CD4-positive, CD25-positive, alpha-beta regulatory T cell (primary cell): ENCODE data around the gene TMEM87B. TPM values are rescaled to one million over a fixed set of nuclear protein-coding genes. Genes with fewer than 3 reads are reported as not detected.

Source experiments
- ATAC-seq, 2 donors: fragments of 150-1000 bp; cut with Tn5 transposase; one replicate each; pipeline ENCODE4 v1.10.0; 2021; ENCODE audit warnings: low read depth in 2 of 2, moderate number of reproducible peaks in 2 of 2, moderate library complexity in 1 of 2
- DNase-seq, 3 donors: peaks; one replicate each; pipeline versions ENCODE4 v3.0.0 to v3.0.0-alpha.2; 2012 to 2022; ENCODE audit warnings: mixed read lengths in 1 of 3
- H3K27ac ChIP-seq: one replicate; pipeline ENCODE4 v1.7.0; 2013; ENCODE audit warnings: mild to moderate bottlenecking, low read length; ENCODE audit not compliant: insufficient read depth, poor library complexity, severe bottlenecking
- H3K27me3 ChIP-seq: one replicate; pipeline ENCODE4 v1.7.0; 2013; ENCODE audit warnings: low read length; ENCODE audit not compliant: control insufficient read depth, insufficient read depth
- H3K36me3 ChIP-seq: one replicate; pipeline ENCODE4 v1.7.0; 2013; ENCODE audit warnings: mild to moderate bottlenecking, low read length, moderate library complexity; ENCODE audit not compliant: control insufficient read depth, insufficient read depth
- H3K4me1 ChIP-seq: 2 replicates; pipeline ENCODE4 v1.7.0; 2013; ENCODE audit warnings: mild to moderate bottlenecking, low read length; ENCODE audit not compliant: insufficient read depth, control insufficient read depth, poor library complexity, severe bottlenecking
- H3K4me3 ChIP-seq: one replicate; pipeline ENCODE4 v1.7.0; 2013; ENCODE audit warnings: low read depth, mild to moderate bottlenecking, low read length, moderate library complexity
- H3K9me3 ChIP-seq, 2 experiments: 1 replicate in 1 of 2; 2 replicates in 1 of 2; pipeline ENCODE4 v1.7.0; 2013; ENCODE audit warnings: low read length in 2 of 2, mild to moderate bottlenecking in 1 of 2, moderate library complexity in 1 of 2; ENCODE audit not compliant: control insufficient read depth in 2 of 2
- H3K27ac Mint-ChIP-seq, 3 donors: one replicate each; pipeline ENCODE4 v1.8.0; 2020 to 2022; ENCODE audit warnings: mild to moderate bottlenecking in 3 of 3, mixed read lengths in 3 of 3, moderate library complexity in 2 of 3
- H3K27me3 Mint-ChIP-seq: one replicate; pipeline ENCODE4 v1.8.0; 2022; ENCODE audit warnings: mild to moderate bottlenecking, mixed read lengths
- H3K36me3 Mint-ChIP-seq: one replicate; pipeline ENCODE4 v1.8.0; 2020; ENCODE audit warnings: mixed read lengths
- H3K4me1 Mint-ChIP-seq, 4 donors: one replicate each; pipeline ENCODE4 v1.8.0; 2020 to 2022; ENCODE audit warnings: mixed read lengths in 4 of 4, mild to moderate bottlenecking in 1 of 4
- H3K4me3 Mint-ChIP-seq, 4 donors: one replicate each; pipeline ENCODE4 v1.8.0; 2020 to 2022; ENCODE audit warnings: mild to moderate bottlenecking in 4 of 4, mixed read lengths in 4 of 4, moderate library complexity in 3 of 4
- H3K9me3 Mint-ChIP-seq, 7 donors: one replicate each; pipeline ENCODE4 v1.8.0; 2020 to 2022; ENCODE audit warnings: mixed read lengths in 7 of 7, mild to moderate bottlenecking in 3 of 7, moderate library complexity in 2 of 7
- polyA plus RNA-seq, 4 donors: library from polyadenylated mRNA; unstranded; fragments of 300-500 nt; fragmentation: Illumina TruSeq; gene quantifications; one replicate each; pipeline ENCODE4 v1.2.3, GENCODE V29; 2021
- total RNA-seq: library from RNA; stranded (reverse); gene quantifications from one replicate; pipeline ENCODE4 v1.2.3, GENCODE V29; 2022

TMEM87B gene
- total and polyA plus RNA-seq, 5 donors from 2014 or later = 9.1 to 24.6 (median 12.2) TPM

DNA sequence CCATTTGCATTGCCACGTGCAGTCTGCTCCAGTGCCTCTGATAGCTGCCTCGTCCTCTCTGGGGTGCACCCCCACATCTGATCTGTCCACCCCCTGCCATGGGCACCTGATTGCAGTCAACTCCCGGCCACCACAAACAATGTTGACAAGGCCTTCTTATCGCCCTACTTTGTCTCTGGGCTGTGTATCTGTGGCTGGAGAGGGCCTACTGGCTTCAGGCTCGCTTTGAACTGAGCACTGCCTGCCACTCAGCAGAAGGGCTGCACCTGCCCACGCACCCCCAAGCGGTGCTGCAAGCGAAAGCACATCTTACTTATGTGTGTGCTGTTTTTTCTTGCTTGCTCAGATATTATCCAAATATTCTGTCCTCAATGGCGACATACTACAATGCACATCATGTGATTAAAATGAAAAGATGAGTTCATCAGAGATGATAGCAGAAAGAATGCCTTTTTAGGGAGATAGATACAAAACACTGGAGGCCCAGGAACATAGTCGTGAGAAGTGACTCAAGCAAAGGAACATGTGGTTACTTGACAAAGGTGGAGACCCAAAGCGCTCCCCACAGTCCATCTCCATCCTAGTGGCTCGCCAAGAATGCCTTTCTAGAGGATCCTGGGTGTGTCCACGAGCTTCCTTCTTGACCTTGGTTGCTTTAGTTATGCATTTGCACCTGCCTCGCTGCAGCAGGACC is 111.9 kb downstream of the TMEM87B start:
- Mint-ChIP-seq H3K4me1 (peaks cover 6 to 18% (median 9%) of the 10 kb centered on the region in 4 donors), H3K27me3 (peaks cover 5% of the 10 kb centered on the region)

DNA sequence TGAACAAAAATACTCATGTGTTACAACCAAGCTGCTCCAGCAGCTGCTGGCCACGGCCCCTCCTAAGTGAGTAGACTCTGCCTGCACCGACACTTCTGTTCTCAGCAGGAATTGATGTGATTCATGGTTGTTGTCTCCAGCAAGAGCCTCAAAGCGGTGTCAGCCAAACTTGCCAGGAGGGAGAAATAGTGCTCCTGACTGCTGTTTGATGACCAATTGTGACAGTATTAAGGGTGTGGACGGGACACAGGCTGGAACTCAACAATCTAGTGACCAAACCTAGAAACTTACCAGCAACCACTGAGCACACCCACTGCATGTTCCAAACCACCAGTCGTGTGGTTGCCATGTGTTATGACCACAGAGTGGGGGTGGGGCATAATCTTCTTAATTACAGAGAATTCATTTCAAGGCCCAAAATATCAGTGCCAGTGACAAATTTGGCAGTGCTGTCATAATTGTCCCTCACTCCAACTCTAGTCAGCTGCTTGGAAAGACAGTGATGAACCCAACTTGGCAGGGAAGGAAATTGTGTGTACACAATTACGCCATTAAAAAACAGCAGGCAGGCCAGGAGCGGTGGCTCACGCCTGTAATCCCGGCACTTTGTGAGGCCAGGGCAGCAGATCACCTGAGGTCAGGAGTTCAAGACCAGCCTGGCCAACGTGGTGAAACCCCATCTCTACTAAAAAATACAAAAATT is 113.5 kb downstream of the TMEM87B start:
- H3K27ac ChIP-seq = no peak overlapping the region
- H3K4me3 ChIP-seq = no peak overlapping the region
- H3K4me1 ChIP-seq = peaks cover 8% of the 10 kb centered on the region
- no peaks in the 10 kb centered on the region for H3K27me3 ChIP-seq
- H3K27me3 Mint-ChIP-seq = peaks cover 5% of the 10 kb centered on the region
- H3K9me3 Mint-ChIP-seq = no peaks in the 10 kb centered on the region
- ATAC-seq (no peak), DNase-seq (no peak)
- H3K27ac Mint-ChIP-seq = peak overlapping the region in 2 of 3 donors; percentile 53 to 90
- no peaks in the 10 kb centered on the region for H3K36me3 ChIP-seq
- H3K4me3 Mint-ChIP-seq = no peak overlapping the region
- no peaks in the 10 kb centered on the region for H3K36me3 Mint-ChIP-seq
- no peaks in the 10 kb centered on the region for H3K9me3 ChIP-seq
- H3K4me1 Mint-ChIP-seq = peaks cover 6 to 25% (median 12%) of the 10 kb centered on the region in 4 donors

More for the DNA sequence above, 111.9 kb downstream of the TMEM87B start:
- Mint-ChIP-seq H3K36me3 (no peaks in the 10 kb centered on the region), H3K9me3 (no peaks in the 10 kb centered on the region), H3K4me3 (peak overlapping the region in 3 of 4 donors; percentile 2 to 29 (median 8)), H3K27ac (peak overlapping the region; percentile 61 to 92 (median 72))
- Histone ChIP-seq H3K4me3 (no peak overlapping the region), H3K36me3 (no peaks in the 10 kb centered on the region), H3K27me3 (no peaks in the 10 kb centered on the region), H3K9me3 (no peaks in the 10 kb centered on the region), H3K4me1 (peaks cover 8% of the 10 kb centered on the region), H3K27ac (no peak overlapping the region)
- ATAC-seq (peak; percentile 82 to 86), DNase-seq (peak in 1 of 3 donors; percentile 72)

Other genes with a start within 250 kb of the TMEM87B start
- 49.9 TPM for gene ANAPC1, start 171.1 kb upstream of the TMEM87B start, total RNA-seq
- 10 to 100 TPM; 22.4 to 24.7 (median 23.8) TPM for gene ANAPC1, start 171.1 kb upstream of the TMEM87B start, polyA plus RNA-seq
- gene MERTK, start 156.7 kb upstream of the TMEM87B start, total RNA-seq = 0.20 TPM
- gene MERTK, start 156.7 kb upstream of the TMEM87B start, polyA plus RNA-seq = not detected
- gene FBLN7, start 83.1 kb downstream of the TMEM87B start, total RNA-seq = 19.3 TPM
- gene FBLN7, start 83.1 kb downstream of the TMEM87B start, polyA plus RNA-seq = 10 to 100 TPM; 29.9 to 40.2 (median 36.5) TPM
- 16.6 TPM for gene ZC3H8, start 199.8 kb downstream of the TMEM87B start, total RNA-seq
- gene ZC3H8, start 199.8 kb downstream of the TMEM87B start, polyA plus RNA-seq = 10 to 100 TPM; 11.6 to 15.6 (median 13.3) TPM
- 18.7 TPM for gene ZC3H6, start 220.3 kb downstream of the TMEM87B start, total RNA-seq
- gene ZC3H6, start 220.3 kb downstream of the TMEM87B start, polyA plus RNA-seq = 1 to 10 TPM; 5.1 to 8.3 (median 7.1) TPM